OCI-LY1 (cell line): ENCODE results near the gene SEMA4C.

ENCODE experiments used
- H2AFZ ChIP-seq: fragments of 200-600 bp; sonication (generic), shearing (Covaris generic); 2 replicates; pipeline ENCODE4 v1.6.0; 2014; ENCODE audit warnings: antibody characterized with exemption, mild to moderate bottlenecking, low read length
- H3F3A ChIP-seq: fragments of 200-600 bp; sonication (generic), shearing (Covaris generic); 2 replicates; pipeline ENCODE4 v1.6.0; 2014; ENCODE audit warnings: mild to moderate bottlenecking, antibody characterized with exemption, low read length, moderate library complexity; ENCODE audit not compliant: insufficient read depth
- H3K27ac ChIP-seq: fragments of 200-600 bp; sonication (generic); 2 replicates; pipeline ENCODE4 v1.5.1; 2014; ENCODE audit warnings: low read length, mixed run types, mild to moderate bottlenecking, low read depth; ENCODE audit not compliant: poor library complexity, severe bottlenecking
- H3K27me3 ChIP-seq: fragments of 200-600 bp; sonication (generic); 2 replicates; pipeline ENCODE4 v1.6.0; 2014; ENCODE audit warnings: antibody characterized with exemption, mild to moderate bottlenecking, low read length, moderate library complexity; ENCODE audit not compliant: insufficient read depth
- H3K36me3 ChIP-seq: fragments of 200-600 bp; sonication (generic); 2 replicates; pipeline ENCODE4 v1.6.1; 2014; ENCODE audit warnings: mild to moderate bottlenecking, antibody characterized with exemption, low read length, moderate library complexity, mixed read lengths; ENCODE audit not compliant: insufficient read depth
- H3K4me1 ChIP-seq: fragments of 200-600 bp; sonication (generic); 2 replicates; pipeline ENCODE4 v1.5.1; 2014; ENCODE audit warnings: mild to moderate bottlenecking, low read length, moderate library complexity; ENCODE audit not compliant: insufficient read depth, severe bottlenecking
- H3K4me2 ChIP-seq: fragments of 200-600 bp; sonication (generic), shearing (Covaris generic); 2 replicates; pipeline ENCODE4 v1.6.1; 2014; ENCODE audit warnings: low read length
- H3K4me3 ChIP-seq: fragments of 200-600 bp; sonication (generic); 2 replicates; pipeline ENCODE4 v1.5.1; 2014; ENCODE audit warnings: low read length, low read depth, mild to moderate bottlenecking, mixed read lengths; ENCODE audit not compliant: poor library complexity, severe bottlenecking
- H3K79me2 ChIP-seq: fragments of 200-600 bp; shearing (Covaris generic); 2 replicates; pipeline ENCODE4 v1.6.1; 2016; ENCODE audit warnings: mixed run types, low read length, mixed read lengths; ENCODE audit not compliant: insufficient read depth
- H3K9ac ChIP-seq: fragments of 200-600 bp; sonication (generic), shearing (Covaris generic); 2 replicates; pipeline ENCODE4 v1.6.1; 2014; ENCODE audit warnings: mild to moderate bottlenecking, low read length, mixed read lengths
- H3K9me2 ChIP-seq: fragments of 200-600 bp; sonication (generic), shearing (Covaris generic); 2 replicates; pipeline ENCODE4 v1.6.1; 2014; ENCODE audit warnings: low read depth, mild to moderate bottlenecking, low read length, mixed read lengths
- H3K9me3 ChIP-seq: fragments of 200-600 bp; shearing (Covaris generic); 2 replicates; pipeline ENCODE4 v1.6.1; 2014; ENCODE audit warnings: low read length, mixed read lengths
- H4K20me1 ChIP-seq: fragments of 200-600 bp; sonication (generic), shearing (Covaris generic); 2 replicates; pipeline ENCODE4 v1.6.0; 2016; ENCODE audit warnings: mild to moderate bottlenecking, low read length; ENCODE audit not compliant: insufficient read depth
- CTCF ChIP-seq: fragments of 200-600 bp; sonication (generic), shearing (Covaris generic); IDR thresholded peaks from 2 replicates; pipeline ENCODE4 v1.5.1; 2017; ENCODE audit warnings: mild to moderate bottlenecking, antibody characterized with exemption, low read length, moderate library complexity, mixed read lengths
- EZH2 ChIP-seq: fragments of 200-600 bp; sonication (generic), shearing (Covaris generic); IDR thresholded peaks from 2 replicates; pipeline ENCODE4 v1.8.0; 2017; ENCODE audit warnings: borderline replicate concordance, mixed run types, mild to moderate bottlenecking, antibody characterized with exemption, low read length, moderate library complexity, mixed read lengths

Gene SEMA4C

DNA sequence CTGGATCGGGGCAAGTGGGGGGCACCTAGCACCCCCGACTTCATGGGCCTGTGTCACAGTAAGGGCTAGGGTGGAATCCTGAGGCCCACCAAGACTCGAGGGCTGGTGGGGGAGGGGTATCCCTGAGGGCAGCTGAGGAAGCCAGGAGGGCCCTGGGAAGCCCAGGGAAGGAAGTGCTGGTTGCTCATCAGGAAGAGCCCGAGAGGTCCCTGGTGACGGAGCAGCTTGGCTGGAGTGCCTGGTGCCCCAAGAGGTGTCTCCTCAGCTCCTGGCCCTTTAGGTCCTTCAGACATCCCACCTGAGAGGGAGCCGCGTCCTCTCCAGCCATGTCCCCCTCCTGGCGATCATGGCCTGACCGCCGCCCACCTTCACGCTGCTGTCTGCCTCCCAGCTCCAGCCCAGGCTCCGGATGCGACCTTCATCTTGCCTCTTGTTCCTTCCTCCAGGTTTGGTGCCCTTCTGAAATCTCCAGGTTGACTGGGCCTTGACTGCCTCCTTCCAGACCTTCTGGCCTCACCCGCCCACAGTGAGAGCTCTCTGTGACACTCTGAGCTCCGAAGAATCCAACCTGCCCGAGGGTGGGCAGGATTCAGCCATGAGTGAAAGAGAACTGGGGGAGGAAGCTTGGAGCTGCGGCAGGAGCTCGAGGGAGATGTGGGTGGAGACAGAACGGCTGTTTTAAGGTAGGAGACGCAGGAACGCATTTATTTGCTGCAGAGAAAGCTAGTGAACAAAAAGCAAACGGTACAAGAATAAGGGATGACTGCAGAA, 42.7 kb upstream of the SEMA4C start:
- Histone ChIP-seq H3K36me3 (no peaks in the 10 kb centered on the region; the same call in 1 of the 2 replicates), H3K27ac (no peak overlapping the region), H3K27me3 (peaks cover 38% of the 10 kb centered on the region), H3K4me1 (no peaks in the 10 kb centered on the region), H3K9ac (no peak overlapping the region), H2AFZ (no peak overlapping the region), H3K9me2 (no peaks in the 10 kb centered on the region), H4K20me1 (no peaks in the 10 kb centered on the region), H3K4me3 (no peak overlapping the region), H3K79me2 (no peaks in the 10 kb centered on the region), H3K9me3 (0 out of 2 replicates have a peak, but pooled peaks cover 6% of the 10 kb centered on the region), H3F3A (no peaks in the 10 kb centered on the region), H3K4me2 (no peak overlapping the region)
- TF ChIP-seq EZH2 (no peak), CTCF (no peak)

DNA sequence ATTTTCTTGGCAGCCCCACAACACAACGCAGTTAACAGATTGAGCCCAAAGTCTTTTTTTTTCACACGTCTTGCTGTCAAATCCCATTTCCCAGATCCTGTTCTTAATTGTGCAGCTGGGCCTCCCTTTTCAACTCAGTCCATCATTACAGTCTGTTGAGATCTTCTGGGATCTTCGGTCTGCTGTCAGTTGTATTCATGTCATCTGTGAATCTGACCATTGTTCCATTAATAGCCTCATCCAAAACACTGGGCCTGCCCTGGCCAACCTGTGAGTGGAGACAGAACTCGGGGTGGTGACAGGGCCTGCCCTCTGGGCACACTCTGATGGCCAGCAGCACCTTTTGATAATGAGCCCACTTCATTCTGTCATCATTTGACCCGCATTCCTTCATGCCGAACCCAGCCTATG, 39.7 kb upstream of the SEMA4C start:
- Histone ChIP-seq H2AFZ (no peak overlapping the region), H3K9me3 (no peaks in the 10 kb centered on the region), H4K20me1 (no peaks in the 10 kb centered on the region), H3K4me1 (no peaks in the 10 kb centered on the region), H3K36me3 (no peaks in the 10 kb centered on the region), H3K9me2 (no peaks in the 10 kb centered on the region), H3K79me2 (no peaks in the 10 kb centered on the region), H3K27ac (no peak overlapping the region), H3K4me3 (no peak overlapping the region), H3K9ac (no peak overlapping the region), H3K27me3 (peaks cover 30% of the 10 kb centered on the region), H3K4me2 (no peak overlapping the region), H3F3A (no peaks in the 10 kb centered on the region)
- no peak for TF ChIP-seq CTCF
- no peak for TF ChIP-seq EZH2

DNA sequence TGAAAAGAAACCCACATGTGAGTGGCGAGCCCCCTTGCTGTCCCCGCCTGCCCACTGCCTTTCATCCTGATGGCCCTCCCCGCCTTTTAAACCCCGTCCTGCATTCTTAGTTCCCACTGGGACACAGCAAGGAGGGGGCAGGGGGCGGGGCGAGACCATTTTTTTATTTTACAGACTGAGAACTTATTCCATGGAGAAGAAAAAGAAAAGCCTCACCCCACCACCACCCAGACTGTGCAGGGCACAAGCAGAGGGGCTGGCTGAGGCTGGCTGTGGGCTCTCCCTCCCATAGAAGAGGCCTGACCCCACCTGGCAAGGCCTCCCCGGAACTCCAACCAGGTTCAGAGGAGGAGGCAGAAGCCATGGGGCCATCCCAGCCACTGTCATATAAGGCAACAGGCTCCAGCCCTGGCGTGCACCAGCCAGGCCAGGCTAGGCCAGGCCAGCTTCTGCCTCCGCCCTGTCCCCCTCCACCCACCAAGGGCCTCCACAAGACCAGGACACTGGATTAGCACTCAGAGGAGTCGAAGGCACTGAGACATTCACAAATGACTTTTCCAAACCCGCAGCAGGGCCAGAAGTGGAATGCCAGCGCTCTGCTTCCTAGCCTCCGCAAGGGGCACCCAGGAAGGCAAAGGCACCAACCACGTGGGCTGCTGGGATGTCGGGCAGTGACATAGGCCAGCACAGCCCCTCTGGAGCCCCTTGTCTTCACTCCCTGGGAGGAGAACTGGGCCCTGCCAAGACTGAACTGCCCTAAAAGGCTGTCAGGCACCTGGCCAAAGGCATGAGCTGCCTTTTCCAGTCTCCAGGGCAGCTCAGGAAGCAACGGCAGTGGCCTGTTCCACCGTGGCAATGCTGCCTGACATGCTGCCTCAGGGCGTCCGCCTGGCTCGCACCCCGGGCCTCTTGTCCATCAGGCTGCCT, 37.5 kb upstream of the SEMA4C start:
- no peaks in the 10 kb centered on the region for H3K4me1 ChIP-seq
- no peak overlapping the region for H3K27ac ChIP-seq
- H3K9me3 ChIP-seq: no peaks in the 10 kb centered on the region
- no peak overlapping the region for H3K9ac ChIP-seq
- no peak overlapping the region for H3K4me3 ChIP-seq
- no peak overlapping the region for H2AFZ ChIP-seq
- no peak overlapping the region for H3K4me2 ChIP-seq
- no peaks in the 10 kb centered on the region for H3K36me3 ChIP-seq
- H3K79me2 ChIP-seq: no peaks in the 10 kb centered on the region
- H3K27me3 ChIP-seq: peaks cover 21% of the 10 kb centered on the region
- no peak for TF ChIP-seq EZH2
- TF ChIP-seq CTCF: no peak
- no peaks in the 10 kb centered on the region for H3K9me2 ChIP-seq
- H4K20me1 ChIP-seq: no peaks in the 10 kb centered on the region
- H3F3A ChIP-seq: no peaks in the 10 kb centered on the region
